ENCODE measurements around the gene CCDC149.
"Not testable (repeated sequence)": the region's sequence is repeated elsewhere in the genome, so short reads cannot be mapped to it uniquely, and the experiment has no call there.

GRCh38 chr4:24909606-24910005 lies 3.2 kb downstream of the CCDC149 start:
- not testable (repeated sequence) for TF ChIP-seq EZH2phosphoT487 (IDR thresholded peaks at IDR 0.05; ENCODE audit: low read depth, severe bottlenecking, unreplicated experiment); CTCF (IDR thresholded peaks at IDR 0.05; ENCODE audit: poor library complexity); EZH2 (IDR thresholded peaks at IDR 0.05; ENCODE audit: borderline replicate concordance)
